GM21717 (cell line): ENCODE results near the gene KCTD21.
"Not testable (repeated sequence)": the region's sequence is repeated elsewhere in the genome, so short reads cannot be mapped to it uniquely, and the experiment has no call there.

ENCODE experiments used
- ATAC-seq: cut with Tn5 transposase; IDR thresholded peaks from one replicate; pipeline ENCODE4 v1.9.1; 2021; ENCODE audit warnings: mild to moderate bottlenecking, moderate library complexity; ENCODE audit not compliant: unreplicated experiment

KCTD21 gene

GRCh38 chr11:78179459-78180071 lies 8.9 kb downstream of the KCTD21 start:
- no peak for ATAC-seq

- no peak for ATAC-seq
Observed at GRCh38 chr11:78177216-78177615, 11.2 kb downstream of the KCTD21 start.

DNA sequence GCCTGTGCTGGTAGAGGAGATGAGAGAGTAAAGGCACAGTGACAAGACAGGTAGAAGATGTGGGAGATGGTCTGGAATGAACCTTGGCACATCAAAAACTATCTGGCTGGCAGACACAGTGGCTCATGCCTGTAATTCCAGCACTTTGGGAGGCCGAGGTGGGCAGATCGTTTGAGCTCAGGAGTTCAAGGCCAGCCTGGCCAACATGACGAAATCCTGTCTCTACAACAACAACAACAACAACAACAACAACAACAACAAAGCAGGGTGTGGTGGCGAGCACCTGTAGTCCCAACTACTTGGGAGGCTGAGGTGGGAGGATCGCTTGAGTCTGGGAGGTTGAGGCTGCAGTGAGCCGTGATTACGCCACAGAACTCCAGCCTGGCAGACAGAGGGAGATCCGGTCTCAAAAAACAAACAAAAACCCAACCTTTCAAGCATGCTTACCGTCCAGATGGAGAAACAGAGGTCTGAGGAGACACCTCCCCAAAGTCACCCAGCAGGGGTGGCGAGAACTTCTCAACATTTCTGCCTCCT lies 11.8 kb downstream of the KCTD21 start:
- no peak for ATAC-seq

- not testable (repeated sequence) for ATAC-seq
Observed at GRCh38 chr11:78175862-78176261, 12.6 kb downstream of the KCTD21 start.

DNA sequence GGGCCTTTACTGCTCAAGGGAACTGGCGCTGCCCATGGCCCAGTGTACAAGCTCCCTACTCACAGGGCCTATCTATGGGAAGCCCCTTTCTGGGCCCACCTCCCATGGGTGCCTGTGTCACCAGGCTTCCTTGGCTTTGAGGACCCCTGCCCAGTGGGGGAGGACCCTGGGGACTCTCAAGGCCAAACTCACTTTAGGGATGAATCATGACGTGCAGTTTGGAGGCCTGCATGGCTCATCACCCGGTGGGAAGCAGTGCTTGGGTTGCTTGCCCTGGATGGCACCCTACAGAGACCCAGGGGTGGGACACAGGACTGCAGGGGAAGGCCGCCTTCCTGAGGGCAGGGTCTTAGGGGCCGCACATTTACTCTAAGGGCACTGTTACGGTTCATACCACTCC lies 16.5 kb downstream of the KCTD21 start:
- no peak for ATAC-seq

- no peak for ATAC-seq
Observed at GRCh38 chr11:78170874-78171549, 17.4 kb downstream of the KCTD21 start.

DNA sequence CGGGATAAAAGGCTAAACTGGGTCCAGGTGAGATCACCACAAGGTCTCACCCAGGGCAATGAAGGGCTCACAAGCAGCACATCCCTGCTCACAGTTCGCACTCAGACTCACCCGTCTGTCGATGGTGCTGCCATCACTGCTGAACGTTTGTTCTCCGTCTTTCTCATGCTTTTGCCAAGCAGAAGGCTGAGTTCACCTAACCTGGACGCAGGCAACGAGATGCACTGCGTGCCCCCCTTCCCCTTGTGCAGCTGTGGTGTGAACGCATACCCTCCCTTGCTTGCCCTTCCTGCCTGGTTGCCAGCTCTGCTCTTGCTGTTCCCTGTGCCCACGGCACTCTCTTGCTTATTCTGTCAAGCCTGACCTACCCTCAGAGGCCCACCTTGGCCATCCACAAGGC lies 18.0 kb downstream of the KCTD21 start:
- no peak for ATAC-seq

DNA sequence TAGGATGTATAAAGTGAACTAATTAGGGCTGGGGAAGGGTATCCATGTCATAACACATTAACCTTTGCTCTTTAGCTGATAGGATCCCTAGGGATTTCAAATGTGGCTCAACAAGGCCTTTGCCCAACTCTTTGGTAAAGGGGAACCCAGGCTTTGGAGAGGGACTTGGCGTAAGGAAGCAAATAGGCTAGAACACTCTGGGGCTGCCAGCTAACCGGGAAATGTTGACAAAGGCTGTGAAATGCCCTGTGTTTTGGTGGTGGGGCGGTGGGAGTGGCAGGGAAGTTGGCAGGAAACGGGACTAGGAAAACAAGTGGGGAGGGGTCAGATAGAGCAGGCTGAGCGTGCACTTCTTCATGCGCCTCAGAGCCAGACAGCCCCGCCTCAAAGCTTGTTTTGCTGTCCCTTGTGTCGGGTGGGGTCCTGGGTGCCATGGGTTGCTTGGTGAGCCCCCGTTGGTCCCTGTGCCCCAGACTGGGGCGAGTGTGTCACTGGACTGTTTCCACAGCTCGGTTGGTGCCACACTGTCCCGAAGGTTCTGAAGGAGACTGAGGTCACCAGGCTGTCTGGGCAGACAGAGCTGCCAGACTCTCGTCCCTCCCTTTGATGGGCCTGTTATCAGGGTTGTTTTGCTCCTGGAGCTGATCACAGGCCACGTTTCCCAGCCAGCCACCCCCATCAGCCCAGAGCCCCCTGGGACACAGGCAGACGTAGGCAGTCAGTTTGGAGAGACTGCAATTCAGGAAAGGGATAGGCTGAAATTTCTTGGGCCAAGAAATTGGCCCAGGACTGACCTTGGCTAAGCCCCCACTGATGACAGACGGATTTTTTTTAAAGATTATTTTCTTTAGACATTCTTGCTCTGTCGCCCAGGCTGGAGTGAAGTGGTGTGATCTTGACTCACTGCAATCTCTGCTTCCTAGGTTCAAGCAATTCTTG lies 19.6 kb downstream of the KCTD21 start:
- ATAC-seq: no peak

DNA sequence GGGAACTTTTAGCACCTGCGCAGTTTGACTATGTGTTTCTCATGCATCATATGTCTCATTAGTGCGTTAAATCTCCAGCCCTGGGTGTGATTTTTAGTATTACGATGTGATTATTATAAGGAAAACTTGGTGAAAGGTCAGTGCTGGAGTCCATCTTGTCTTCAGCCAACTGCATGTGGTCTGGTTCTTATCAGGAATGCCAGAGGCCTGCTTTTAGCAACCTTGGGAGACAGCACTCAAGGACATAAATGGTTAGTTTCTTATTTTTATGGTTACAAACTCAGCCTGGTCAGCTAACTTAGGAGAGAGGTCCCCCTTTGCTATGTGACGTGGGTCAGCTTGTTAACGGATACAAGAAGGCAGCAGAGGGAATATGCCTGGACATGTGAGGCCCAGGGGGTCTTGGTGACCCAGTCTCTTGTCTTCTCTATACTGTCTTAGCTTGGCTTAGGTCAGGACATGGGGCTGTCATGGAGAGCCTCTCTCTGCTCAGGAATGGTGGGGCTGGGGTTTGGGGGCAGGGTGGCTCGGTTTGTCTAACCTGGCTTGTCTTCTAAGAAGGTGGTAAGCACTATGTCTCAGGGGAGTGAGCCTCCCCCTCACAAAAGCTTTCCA lies 21.5 kb downstream of the KCTD21 start:
- no peak for ATAC-seq

DNA sequence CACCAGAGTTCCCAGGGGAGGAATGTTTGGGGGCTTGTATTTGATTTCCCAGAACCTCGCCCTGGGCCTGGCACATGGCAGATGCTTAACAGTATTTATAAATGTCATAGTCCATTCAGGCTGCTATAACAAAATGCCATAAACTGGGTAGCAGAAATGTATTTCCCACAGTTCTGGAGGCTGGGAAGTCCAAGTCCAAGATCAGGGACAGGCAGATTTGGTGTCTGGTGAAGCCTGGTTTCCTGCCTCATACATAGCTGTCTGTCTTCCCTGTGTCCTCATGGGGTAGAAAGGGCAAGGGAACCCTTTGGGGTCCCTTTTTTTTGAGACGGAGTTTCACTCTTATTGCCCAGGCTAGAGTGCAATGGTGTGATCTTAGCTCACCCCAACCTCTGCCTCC lies 24.0 kb downstream of the KCTD21 start:
- ATAC-seq: no peak

DNA sequence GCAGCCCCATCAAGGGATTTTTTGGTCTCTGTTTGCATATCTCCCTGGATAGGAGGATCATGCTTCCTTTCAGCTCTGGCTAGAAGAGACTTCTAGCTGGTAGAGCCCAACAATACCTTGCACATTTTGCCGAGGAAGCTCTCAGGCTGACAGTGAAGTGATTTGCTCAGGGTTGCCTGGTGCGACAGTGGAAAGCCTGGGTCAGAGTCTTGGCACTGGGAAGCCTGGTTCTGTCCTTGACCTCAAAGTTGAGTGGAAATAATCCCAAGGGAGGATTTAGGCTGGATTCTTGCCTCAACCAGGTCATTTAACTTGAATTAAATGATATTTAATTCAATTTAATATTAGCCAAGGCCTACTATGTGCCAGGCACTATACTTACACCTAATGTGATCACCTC lies 24.6 kb downstream of the KCTD21 start:
- no peak for ATAC-seq

DNA sequence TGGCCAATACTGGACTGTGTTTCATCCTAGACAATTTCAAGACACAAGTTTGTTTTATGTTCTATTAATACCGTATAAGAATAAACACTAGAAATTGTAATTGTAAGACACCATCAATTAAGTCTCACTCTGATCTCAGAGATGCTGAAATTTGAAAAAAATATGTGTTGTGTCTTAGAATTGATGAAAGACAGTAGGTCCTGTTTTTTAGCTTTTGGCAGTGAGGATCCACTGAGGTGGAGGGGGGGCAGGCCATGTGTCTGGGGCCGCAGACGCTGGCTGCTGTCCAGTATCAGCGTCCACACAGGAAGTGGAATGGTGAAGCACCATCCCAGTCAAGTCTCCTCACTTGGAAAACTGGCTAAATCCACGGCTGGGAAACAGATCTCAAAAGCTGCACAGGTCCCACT lies 26.5 kb downstream of the KCTD21 start:
- ATAC-seq: no peak

- ATAC-seq: no peak
Observed at GRCh38 chr11:78161346-78161745, 27.1 kb downstream of the KCTD21 start.

GRCh38 chr11:78160557-78160956 lies 27.9 kb downstream of the KCTD21 start:
- no peak for ATAC-seq

- no peak for ATAC-seq
Observed at GRCh38 chr11:78158987-78159652, 29.3 kb downstream of the KCTD21 start.

- no peak for ATAC-seq
Observed at GRCh38 chr11:78156127-78156844, 32.1 kb downstream of the KCTD21 start.

DNA sequence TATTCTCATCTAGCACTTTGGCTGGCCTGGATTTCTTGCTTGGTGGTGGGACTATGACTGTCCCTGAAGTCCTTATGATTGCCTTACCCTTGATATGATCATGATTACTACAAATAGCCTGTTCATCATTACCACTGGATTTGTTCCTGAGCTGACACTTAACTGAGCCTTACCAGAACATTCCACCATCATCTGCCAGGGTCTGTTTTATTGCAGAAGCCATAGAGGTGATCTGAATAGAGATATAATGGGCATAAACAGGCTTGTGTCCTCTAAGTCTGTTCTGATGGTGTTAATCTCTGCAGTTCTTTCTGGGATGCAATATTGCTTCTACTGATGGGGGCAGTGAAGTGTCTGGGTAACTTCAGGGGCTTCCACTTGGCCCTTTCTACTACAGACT lies 36.6 kb downstream of the KCTD21 start:
- no peak for ATAC-seq

DNA sequence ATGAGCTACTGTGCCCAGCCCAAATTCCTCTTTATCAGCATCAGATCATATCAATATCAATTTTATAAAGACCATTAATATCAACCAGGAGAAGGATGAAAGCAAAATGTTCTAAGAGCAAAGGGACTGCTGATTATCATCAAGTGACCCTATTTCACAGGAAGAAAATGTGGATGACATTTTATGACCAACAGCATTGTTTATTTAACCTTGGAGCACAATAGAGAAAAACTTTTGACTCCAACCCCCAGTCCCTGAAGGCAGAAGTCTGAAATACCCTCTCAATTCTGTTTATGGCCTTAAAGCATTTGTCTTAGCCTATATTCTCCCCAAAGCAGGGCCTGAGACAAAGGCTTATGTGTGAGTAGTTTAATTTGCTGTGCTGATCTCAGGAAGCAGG lies 37.7 kb downstream of the KCTD21 start:
- ATAC-seq: no peak

GRCh38 chr11:78150346-78150745 lies 38.1 kb downstream of the KCTD21 start:
- no peak for ATAC-seq

DNA sequence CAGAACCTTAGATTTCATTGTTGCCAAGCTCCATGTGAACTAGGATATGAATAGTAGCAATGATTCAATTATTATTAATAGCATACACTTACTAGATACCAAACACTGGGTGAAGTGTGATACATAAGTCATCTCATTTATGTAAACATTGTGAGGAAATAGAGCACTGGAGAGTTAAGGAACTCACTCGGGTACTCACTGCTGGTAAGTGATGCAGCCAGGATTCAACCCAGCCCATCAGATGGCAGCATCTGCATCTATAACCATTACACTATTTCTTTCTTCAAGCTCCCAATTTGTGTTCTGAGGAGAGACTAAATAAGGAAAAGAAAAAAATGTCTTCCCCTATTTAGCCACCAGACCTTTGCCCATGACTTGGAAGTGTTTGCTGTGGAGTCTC lies 38.8 kb downstream of the KCTD21 start:
- ATAC-seq: no peak
